Activated T-helper 1 cell treated with anti-CD3 and anti-CD28 coated beads, Interleukin-2, amount 50 U/mL, for 16 hours (primary cell): ENCODE measurements around the gene NUTM2E.
A peak's percentile ranks its signal among the peaks of the same experiment; 100 is the strongest.
"Not testable (repeated sequence)": the region's sequence is repeated elsewhere in the genome, so short reads cannot be mapped to it uniquely, and the experiment has no call there.

Experiments
- DNase-seq, 2 donors: peaks; one replicate each; pipeline ENCODE4 v3.0.0-alpha.2; 2020; ENCODE audit warnings: low read depth in 1 of 2, low spot score in 1 of 2

Gene NUTM2E, protein sequence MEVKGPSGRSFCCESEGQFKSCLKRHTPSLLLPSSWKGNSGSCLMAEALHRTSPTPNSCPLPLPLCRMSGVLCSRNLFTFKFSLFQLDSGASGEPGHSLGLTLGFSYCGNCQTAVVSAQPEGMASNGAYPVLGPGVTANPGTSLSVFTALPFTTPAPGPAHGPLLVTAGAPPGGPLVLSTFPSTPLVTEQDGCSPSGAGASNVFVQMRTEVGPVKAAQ (N-terminal part only)

DNA sequence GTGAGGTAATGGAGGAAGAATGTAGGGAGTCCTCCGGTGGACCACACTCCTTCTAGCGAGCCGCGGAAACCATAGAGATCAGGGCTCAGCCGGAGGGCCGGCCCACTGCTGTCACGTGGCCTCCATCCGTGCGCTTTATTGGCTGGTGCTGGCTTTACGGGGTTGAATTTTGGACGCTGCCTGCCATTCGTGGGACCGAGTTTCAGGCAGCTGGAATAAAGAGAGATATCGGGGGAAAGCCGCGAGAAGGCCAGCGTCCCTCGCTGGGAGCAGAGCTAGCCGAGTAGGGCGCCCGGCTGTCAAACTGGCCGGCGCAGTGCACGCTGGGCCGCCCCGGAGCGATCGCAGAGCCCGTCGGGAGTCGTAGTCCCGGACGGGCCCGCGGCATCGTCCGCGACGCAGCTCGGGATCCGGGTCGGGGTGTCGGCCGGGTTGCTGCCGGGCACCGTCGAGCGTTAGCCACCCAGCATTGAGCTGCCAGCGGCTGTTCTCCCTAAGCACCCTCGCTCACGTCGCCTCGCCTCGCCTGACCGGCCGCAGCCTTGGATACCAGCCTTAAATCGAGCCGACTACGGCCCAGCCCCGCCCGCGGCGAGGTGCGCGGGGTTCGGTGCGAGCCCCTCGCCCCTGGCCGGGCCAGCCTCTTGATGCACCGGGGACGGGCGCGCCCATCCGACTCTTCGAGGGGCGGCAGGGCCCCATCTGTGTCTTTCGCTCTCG lies at the start of gene NUTM2E:
Gene NUTM2E (plus strand): TSS at position 244 of the 720 bp plus-strand sequence. CDS start 15,002 bp downstream, outside the sequence.
- DNase-seq: peak; percentile 49 to 65

DNA sequence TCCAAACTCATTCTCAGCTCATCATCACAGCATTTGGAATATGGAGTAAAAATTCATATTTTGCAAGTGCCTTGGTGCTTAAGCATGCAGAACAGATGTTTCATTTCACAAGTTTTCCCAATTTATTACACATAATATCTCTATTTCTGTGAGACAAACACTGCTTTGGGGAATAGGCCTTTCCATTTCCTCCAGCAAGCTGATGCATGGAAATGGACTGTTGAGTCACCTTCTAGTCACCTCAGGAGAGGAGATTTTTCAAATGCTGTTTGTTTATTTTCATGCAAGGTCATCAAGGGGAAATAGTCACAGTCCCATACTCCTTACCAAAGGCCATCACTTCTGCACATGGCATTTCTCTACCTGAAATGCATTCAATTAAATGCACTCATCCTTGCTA lies 48.5 kb upstream of the NUTM2E start:
- DNase-seq: not testable (repeated sequence)

GRCh38 chr10:79779310-79779938 lies 47.1 kb upstream of the NUTM2E start:
- peak; percentile 11 to 24 for DNase-seq

- DNase-seq: not testable (repeated sequence)
These were observed 46.5 kb upstream of the NUTM2E start for GRCh38 chr10:79779992-79780391.

- not testable (repeated sequence) for DNase-seq
These were observed 45.0 kb upstream of the NUTM2E start for GRCh38 chr10:79781584-79781983.

- DNase-seq: not testable (repeated sequence)
These were observed 39.0 kb upstream of the NUTM2E start for GRCh38 chr10:79787455-79787952.

DNA sequence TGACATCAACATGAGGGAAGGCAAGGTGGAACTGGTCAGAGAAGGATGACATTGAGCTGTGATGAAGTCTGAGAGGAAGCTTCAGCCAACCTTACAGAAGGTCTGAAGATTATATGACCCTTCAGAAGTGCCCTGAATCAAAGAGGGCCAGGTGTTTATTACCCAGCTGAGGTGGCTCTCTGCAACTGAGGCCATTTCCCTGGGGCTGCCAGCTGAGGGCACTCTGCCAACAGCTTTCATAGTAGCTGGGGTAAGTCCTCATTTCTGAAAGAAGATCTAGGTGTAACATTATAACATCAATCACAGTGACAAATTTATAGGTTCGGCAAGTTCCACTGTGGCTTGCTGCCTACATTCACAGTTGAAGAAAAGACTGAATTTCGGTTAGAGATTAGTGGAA lies 37.2 kb upstream of the NUTM2E start:
- not testable (repeated sequence) for DNase-seq

- not testable (repeated sequence) for DNase-seq
These were observed 34.5 kb upstream of the NUTM2E start for GRCh38 chr10:79791906-79792517.

- not testable (repeated sequence) for DNase-seq
These were observed 27.2 kb upstream of the NUTM2E start for GRCh38 chr10:79799337-79799736.

DNA sequence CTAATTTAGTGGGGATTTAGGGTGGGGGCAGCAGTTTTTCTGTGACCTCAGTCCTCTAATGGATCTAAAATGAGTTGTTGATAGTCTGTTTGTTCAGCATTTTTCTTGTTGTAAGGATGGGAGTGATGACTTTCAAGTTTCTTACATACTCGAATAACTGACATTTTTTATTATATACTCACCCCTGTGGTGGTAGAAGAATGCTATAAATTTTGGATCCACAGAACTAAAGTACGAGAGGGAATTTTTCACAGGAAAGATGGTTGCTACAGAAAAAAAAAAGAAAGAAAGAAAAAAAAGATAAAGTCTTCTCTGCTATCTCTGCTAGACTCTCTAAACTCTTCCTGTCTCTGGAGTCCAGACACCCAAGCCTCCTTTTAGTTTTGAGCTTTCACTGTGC lies 20.7 kb upstream of the NUTM2E start:
- DNase-seq: not testable (repeated sequence)

GRCh38 chr10:79811895-79812294 lies 14.6 kb upstream of the NUTM2E start:
- DNase-seq: not testable (repeated sequence)

DNA sequence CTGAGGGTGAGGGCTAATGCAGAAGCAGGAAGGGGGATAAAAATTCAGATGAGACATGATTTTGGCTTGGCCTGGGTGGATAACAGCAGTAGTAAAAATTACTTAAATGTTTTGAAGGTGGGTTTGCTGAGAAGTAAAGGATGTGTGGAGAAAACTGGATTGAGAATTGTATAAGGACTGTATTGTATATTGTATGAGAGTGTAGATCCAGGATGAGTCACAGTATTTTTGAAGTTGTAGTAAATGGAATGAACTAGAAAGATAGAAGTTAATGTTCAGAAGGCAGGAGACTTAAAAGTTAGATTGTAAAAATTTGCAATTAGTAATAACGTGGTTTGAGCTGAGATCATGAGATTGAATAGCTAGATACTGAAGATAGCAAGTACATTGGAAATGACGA lies 10.2 kb upstream of the NUTM2E start:
- not testable (repeated sequence) for DNase-seq

DNA sequence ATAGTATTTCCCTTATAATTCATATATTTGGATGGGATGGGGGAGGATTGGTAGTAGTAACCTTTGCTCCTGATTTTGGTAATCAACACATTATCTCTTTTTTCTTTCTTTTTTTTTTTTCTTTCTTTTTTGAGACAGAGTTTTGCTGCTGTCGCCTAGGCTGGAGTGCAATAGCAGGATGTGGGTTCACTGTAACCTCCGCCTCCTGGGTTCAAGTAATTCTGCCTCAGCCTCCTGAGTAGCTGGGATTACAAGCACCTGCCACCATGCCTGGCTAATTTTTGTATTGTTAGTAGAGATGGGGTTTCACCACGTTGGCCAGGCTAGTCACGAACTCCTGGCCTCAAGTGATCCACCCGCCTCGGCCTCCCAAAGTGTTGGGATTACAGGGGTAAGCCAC lies 3.2 kb upstream of the NUTM2E start:
- not testable (repeated sequence) for DNase-seq

- DNase-seq: not testable (repeated sequence)
These were observed 940 bp upstream of the NUTM2E start for GRCh38 chr10:79825587-79826011.

DNA sequence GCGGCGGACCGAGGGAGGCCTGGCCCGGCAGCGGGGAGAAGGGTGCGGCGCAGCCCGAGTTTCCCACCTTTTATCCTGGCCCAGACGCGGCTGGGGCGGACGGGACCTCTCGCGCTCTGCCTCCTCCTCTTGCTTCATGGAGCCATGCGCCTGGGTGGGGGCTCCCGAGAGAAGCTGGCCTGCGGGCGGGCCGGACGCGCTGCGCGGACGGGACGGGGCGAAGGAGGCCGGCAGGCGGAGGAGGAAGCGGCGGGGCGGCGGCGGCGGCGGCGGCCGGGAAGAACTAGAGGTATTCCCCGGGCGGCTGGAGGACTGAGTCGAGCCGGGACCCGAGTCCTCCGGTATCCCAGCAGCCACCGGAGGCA lies 426 bp upstream of the NUTM2E start:
- DNase-seq: not testable (repeated sequence)

DNA sequence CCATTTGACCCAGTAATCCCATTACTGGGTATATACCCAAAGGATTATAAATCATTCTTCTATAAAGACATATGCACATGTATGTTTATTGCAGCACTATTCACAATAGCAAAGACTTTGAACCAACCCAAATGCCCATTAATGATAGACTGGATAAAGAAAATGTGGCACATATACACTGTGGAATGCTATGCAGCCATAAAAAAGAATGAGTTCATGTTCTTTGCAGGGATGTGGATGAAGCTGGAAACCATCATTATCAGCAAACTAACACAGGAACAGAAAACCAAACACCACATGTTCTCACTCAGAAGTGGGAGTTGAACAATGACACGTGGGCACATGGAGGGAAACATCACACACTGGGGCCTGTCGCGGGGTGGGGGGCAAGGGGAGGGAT lies 7.3 kb downstream of the NUTM2E start:
- DNase-seq: not testable (repeated sequence)

DNA sequence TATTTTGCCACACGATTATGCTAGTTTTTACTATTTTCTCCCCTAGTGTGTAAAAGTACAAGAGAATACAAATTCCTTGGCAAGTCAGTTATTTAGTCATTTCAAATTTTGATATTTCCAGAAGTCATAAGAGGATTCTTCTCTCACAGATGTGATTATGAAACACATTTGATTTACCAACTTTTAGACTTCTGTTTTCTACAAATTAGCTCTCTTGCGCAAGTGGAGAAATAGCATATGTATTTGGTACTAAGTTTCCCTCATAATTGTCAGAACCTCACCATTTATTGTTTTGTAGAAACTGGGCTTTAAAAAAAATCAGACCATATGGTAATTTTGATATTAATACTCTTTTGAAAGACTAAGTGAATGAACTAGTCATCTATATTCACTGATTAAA lies 9.4 kb downstream of the NUTM2E start:
- not testable (repeated sequence) for DNase-seq

GRCh38 chr10:79836891-79837290 lies 10.4 kb downstream of the NUTM2E start:
- DNase-seq: not testable (repeated sequence)

DNA sequence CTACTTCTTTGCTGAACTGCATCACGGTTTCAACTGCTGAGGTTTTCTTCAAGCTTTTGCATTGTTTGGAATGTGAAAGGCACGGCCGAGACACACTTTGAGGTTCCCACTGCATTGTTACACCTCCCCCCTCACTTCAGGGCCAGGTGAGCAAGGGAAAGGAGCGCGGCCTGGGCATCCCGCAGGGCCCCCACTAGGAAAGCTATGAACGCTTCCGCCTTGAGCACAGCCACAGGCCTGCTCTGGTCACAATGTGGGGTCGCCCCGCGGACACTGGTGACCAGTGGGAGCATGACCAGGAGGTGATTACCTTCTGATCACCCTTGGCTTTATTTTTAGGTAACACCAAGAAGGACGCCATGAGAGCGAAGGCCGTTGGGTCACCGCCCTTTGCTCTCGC lies 11.9 kb downstream of the NUTM2E start:
- DNase-seq: not testable (repeated sequence)

DNA sequence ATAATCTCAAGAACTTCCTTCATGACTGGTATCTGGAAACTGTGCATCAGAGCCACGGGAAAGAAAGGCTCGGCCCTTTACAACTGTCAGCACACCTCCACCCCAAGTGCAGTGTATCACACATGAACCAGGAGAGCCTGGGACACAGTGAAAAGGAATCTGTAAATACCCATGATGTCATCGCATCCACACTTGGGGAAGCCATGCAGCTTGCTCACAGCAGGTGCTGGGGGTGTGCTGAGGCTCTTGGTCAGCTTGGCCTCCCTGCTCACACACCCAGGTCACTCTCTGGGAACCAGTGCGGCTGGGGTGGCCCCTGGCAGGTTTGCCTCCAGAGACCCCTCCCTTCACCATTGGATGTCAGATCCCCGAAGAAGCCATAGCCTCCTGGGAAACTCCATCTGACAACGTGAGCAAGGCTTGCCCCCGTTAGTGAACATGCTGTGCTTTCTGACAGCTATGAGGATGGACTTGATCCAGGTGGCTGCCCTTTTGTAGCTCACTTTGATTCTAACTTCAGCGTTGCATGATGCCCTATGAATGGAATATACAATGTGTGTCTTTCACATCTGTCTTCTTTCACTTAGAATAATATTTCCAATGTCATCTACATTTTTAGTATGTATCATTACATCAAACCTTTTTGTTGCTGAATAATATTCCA lies 26.8 kb downstream of the NUTM2E start:
- DNase-seq: not testable (repeated sequence)

GRCh38 chr10:79862269-79862668 lies 35.7 kb downstream of the NUTM2E start:
- DNase-seq: not testable (repeated sequence)
